ENCODE data around the gene PCBP1.
"Not testable (repeated sequence)": the region's sequence is repeated elsewhere in the genome, so short reads cannot be mapped to it uniquely, and the experiment has no call there.

Gene PCBP1

DNA sequence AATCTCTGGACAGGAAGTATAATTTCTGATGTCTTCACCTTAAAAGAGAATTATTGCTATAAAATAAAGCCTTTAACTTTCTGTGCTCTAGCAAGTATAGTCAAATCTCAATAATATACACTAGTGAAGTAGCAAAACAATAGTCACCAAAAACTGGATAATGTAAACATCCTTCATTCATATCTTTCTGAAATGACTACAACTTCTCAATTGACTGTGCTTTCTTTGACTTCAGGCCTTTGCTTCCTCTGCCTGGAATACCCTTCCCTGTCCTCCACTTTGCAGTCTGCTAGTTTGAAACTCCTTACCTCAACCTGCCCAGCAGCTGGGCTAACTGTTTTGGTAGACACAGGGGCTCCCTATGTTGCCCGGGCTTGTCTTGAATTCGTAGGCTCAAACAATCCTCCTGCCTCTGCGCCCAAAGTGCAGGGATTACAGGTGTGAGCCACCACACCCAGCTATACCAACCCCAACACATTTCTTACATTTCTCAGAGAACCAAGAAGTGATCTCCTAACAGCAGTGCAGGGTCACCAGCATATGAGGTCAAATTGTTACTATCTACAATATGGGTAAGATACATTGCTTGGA is 6.6 kb upstream of the PCBP1 start:
- DNase-seq (ENCODE audit: low read depth, low spot score) = no peak

- no peak for DNase-seq (ENCODE audit: low read depth, low spot score)
These were observed 6.1 kb upstream of the PCBP1 start for GRCh38 chr2:70081221-70081620.

DNA sequence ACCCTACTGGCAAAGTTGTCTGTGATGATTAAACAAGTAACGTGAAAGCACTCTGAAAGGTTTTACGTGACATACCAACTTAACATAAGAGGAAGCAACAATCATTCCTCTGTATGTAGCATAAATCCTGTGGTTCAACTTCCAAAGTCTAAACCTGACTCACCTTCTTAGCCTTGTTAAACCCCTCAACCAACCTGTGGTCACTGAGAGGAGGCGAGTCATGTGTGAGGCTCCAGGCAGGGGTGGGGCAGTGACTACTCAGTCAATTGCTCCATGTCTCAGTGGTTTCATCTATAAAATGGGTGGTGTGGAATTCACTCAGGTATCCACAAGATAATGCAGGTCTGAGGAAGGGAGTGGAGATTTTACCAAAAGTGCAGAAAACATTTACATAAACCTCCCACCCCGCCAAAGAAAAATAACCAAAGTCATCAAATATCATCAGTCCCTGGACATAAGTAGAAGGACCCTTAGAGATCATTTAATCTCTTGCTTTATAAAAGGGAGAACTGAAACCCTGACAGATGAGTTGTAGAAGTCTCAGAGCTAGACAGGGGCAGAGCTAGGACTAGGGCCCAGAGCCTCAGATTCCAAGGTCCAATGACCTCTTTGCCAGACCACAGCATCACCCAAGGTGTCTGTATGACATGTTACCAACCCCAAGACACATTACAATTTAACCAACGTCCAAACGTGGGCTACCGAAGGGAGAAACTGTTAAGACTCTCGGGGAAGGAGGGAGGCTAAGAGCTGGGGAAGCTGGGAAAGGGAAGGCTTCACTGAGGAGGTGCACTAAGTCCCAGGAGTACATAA is 3.7 kb upstream of the PCBP1 start:
- DNase-seq (ENCODE audit: low read depth, low spot score) = no peak

- peak; percentile 94 for DNase-seq (ENCODE audit: low read depth, low spot score)
These were observed 2.1 kb upstream of the PCBP1 start for GRCh38 chr2:70084973-70085710.

DNA sequence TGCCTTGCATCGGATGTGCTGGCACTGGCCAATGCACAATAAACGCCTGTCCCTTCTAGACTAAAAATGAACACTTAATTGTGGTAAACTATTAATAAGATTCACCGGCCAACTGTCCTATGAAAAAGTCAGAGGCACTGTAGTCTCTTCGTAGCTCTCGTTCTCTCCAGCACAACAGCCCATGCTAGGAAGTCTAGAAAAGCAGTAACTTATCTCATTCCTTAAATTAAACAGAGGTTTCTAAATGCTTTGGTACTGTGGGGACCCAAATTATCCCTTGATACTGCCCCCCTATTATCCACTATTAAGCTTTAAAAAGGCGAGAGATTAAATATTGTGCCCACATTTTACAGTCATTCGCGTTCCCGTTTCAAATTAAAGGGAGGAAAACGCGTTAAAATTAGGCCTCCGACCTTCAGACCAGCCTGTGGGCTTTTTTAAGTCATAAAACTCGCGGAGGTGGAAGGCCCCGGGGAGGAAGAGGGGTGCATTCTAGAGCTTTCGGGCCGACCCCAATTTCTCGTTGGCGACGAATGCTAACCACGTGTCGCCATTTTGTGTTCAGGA is 1.5 kb upstream of the PCBP1 start:
- DNase-seq (ENCODE audit: low read depth, low spot score) = no peak

GRCh38 chr2:70086278-70086837 is 919 bp upstream of the PCBP1 start:
- no peak for DNase-seq (ENCODE audit: low read depth, low spot score)

- DNase-seq (ENCODE audit: low read depth, low spot score) = no peak
These were observed 673 bp downstream of the PCBP1 start for GRCh38 chr2:70087702-70088597.

DNA sequence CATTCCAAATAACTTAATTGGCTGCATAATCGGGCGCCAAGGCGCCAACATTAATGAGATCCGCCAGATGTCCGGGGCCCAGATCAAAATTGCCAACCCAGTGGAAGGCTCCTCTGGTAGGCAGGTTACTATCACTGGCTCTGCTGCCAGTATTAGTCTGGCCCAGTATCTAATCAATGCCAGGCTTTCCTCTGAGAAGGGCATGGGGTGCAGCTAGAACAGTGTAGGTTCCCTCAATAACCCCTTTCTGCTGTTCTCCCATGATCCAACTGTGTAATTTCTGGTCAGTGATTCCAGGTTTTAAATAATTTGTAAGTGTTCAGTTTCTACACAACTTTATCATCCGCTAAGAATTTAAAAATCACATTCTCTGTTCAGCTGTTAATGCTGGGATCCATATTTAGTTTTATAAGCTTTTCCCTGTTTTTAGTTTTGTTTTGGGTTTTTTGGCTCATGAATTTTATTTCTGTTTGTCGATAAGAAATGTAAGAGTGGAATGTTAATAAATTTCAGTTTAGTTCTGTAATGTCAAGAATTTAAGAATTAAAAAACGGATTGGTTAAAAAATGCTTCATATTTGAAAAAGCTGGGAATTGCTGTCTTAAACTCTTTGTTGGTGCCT is 1.4 kb downstream of the PCBP1 start:
- DNase-seq (ENCODE audit: low read depth, low spot score) = no peak

- no peak for DNase-seq (ENCODE audit: low read depth, low spot score)
These were observed 2.1 kb downstream of the PCBP1 start for GRCh38 chr2:70089220-70089982.

DNA sequence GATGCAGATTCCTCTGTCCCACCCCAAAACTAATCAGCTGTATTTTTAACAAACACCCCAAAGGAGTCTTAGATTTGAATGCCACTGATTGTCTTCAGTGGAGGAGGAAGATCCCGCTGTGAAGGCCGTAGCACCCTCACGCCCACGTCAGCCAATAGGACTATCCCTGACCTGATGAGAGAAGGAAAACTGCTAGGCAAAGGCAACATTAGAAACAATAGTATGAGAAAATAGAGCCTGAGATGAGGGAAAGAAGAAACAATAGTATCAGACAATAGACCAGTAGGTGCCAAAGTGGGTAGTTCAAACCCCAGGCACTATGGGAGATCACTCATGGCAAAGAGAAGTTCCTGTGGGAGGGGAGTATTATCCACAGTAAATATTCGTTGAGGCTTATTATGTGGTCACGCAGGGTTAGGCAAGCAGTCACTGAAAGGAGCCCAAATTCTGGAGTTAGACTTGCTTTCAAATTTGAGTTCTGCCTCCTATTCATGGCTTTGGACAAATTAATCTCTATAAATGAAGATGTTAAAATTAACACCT is 2.8 kb downstream of the PCBP1 start:
- DNase-seq (ENCODE audit: low read depth, low spot score) = no peak

- no peak for DNase-seq (ENCODE audit: low read depth, low spot score)
These were observed 3.5 kb downstream of the PCBP1 start for GRCh38 chr2:70090706-70091334.

GRCh38 chr2:70091364-70091763 is 4.1 kb downstream of the PCBP1 start:
- DNase-seq (ENCODE audit: low read depth, low spot score) = no peak

GRCh38 chr2:70091816-70092215 is 4.5 kb downstream of the PCBP1 start:
- no peak for DNase-seq (ENCODE audit: low read depth, low spot score)

- not testable (repeated sequence) for DNase-seq (ENCODE audit: low read depth, low spot score)
These were observed 5.4 kb downstream of the PCBP1 start for GRCh38 chr2:70092576-70093243.

GRCh38 chr2:70094171-70094977 is 7.1 kb downstream of the PCBP1 start:
- DNase-seq (ENCODE audit: low read depth, low spot score) = no peak

DNA sequence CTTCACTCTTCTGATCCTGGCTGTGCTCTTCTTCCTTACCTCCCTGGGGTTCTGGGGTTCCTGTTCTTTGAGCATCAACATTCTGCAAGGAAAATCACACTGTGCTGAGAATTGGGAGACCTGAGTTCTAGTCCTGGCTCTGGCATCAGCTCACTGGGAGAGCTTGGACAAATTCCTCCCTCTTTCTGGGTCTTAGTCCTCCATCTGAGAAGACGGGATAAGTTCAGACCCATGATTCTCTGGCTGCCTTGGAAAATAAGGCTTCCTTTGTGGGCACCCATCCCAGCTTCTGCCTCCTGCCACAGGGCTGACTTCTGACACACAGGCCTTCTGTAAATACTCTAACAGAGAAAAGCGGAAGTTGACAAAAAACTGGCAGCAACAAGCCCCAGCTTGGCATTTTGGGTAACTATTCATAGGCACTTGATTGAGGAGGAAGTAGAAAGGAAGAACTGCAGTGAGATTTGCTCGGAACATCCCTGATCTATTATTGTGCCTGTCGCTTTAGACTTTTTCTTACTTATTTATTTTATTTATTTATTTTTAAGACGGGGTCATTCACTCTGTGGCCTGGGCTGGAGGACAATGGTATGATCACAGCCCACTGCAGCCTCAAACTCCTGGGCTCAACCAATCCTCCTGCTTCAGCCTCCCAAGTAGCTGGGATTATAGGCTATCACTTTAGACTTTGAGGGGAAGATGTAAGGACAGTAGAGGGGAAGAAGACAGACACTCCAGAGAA is 7.9 kb downstream of the PCBP1 start:
- DNase-seq (ENCODE audit: low read depth, low spot score) = no peak
